Liver (tissue), 9 donors: Measurements from ENCODE around the gene PCDHB2. TPM values are rescaled to one million over a fixed set of nuclear protein-coding genes. Genes with fewer than 3 reads are reported as not detected.
"Not testable (repeated sequence)": the region's sequence is repeated elsewhere in the genome, so short reads cannot be mapped to it uniquely, and the experiment has no call there.

Experiments
- DNase-seq: peaks from one replicate; pipeline ENCODE4 v3.0.0-alpha.2; 2017; ENCODE audit warnings: low spot score
- H3K27ac ChIP-seq, 2 donors: one replicate each; pipeline ENCODE4 v1.7.0; 2013; ENCODE audit warnings: inconsistent platforms in 2 of 2, low read length in 2 of 2, control low read depth in 1 of 2, low read depth in 1 of 2, mild to moderate bottlenecking in 1 of 2
- H3K27me3 ChIP-seq, 4 donors: one replicate each; pipeline versions ENCODE4 v1.6.1 to v1.7.0; 2013; ENCODE audit warnings: low read length in 3 of 4, inconsistent platforms in 1 of 4, mild to moderate bottlenecking in 1 of 4, moderate library complexity in 1 of 4; ENCODE audit not compliant: control insufficient read depth in 4 of 4, insufficient read depth in 4 of 4
- H3K36me3 ChIP-seq, 4 donors: one replicate each; pipeline versions ENCODE4 v1.6.1 to v1.7.0; 2013; ENCODE audit warnings: low read length in 3 of 4, mild to moderate bottlenecking in 3 of 4, low read depth in 1 of 4, moderate library complexity in 1 of 4; ENCODE audit not compliant: control insufficient read depth in 4 of 4, insufficient read depth in 3 of 4
- H3K4me1 ChIP-seq, 4 donors: one replicate each; pipeline versions ENCODE4 v1.6.1 to v1.7.0; 2013; ENCODE audit warnings: low read length in 3 of 4, mild to moderate bottlenecking in 3 of 4, moderate library complexity in 1 of 4; ENCODE audit not compliant: control insufficient read depth in 4 of 4, insufficient read depth in 4 of 4
- H3K4me3 ChIP-seq, 3 donors: one replicate each; pipeline versions ENCODE4 v1.6.1 to v1.7.0; 2013; ENCODE audit warnings: low read length in 3 of 3, control low read depth in 1 of 3, low read depth in 1 of 3, mild to moderate bottlenecking in 1 of 3
- H3K9ac ChIP-seq, 2 donors: one replicate each; pipeline ENCODE4 v1.7.0; 2013; ENCODE audit warnings: low read length in 2 of 2, mild to moderate bottlenecking in 2 of 2, moderate library complexity in 2 of 2, control low read depth in 1 of 2, low read depth in 1 of 2
- H3K9me3 ChIP-seq, 4 donors: one replicate each; pipeline versions ENCODE4 v1.6.1 to v1.7.0; 2013; ENCODE audit warnings: low read length in 3 of 4; ENCODE audit not compliant: control insufficient read depth in 4 of 4
- CTCF ChIP-seq: fragments of 150-350 bp; IDR thresholded peaks from 2 replicates; pipeline ENCODE4 v1.5.1; 2017; ENCODE audit warnings: improper control_type of control experiment, low read depth, low read length; ENCODE audit not compliant: missing input control
- EGR1 ChIP-seq, 2 donors: IDR thresholded peaks; 2 replicates each; pipeline ENCODE4 v1.6.1; 2016 to 2018; ENCODE audit warnings: antibody characterized with exemption in 2 of 2, low read depth in 2 of 2
- FOXA1 ChIP-seq: IDR thresholded peaks from 2 replicates; pipeline ENCODE4 v1.6.1; 2016; ENCODE audit warnings: antibody characterized with exemption
- FOXA2 ChIP-seq: IDR thresholded peaks from 2 replicates; pipeline ENCODE4 v1.6.1; 2016; ENCODE audit warnings: antibody characterized with exemption
- GABPA ChIP-seq, 2 donors: IDR thresholded peaks in 1 of 2; conservative IDR thresholded peaks in 1 of 2; 2 replicates each; pipeline ENCODE4 v1.6.1; 2016; ENCODE audit warnings: antibody characterized with exemption in 2 of 2, mild to moderate bottlenecking in 1 of 2, moderate library complexity in 1 of 2
- HNF4A ChIP-seq, 2 donors: conservative IDR thresholded peaks; 2 replicates each; pipeline ENCODE4 v1.6.1; 2016; ENCODE audit warnings: antibody characterized with exemption in 2 of 2, mild to moderate bottlenecking in 2 of 2
- HNF4G ChIP-seq: IDR thresholded peaks from 2 replicates; pipeline ENCODE4 v1.6.1; 2016; ENCODE audit warnings: antibody characterized with exemption
- NR2F2 ChIP-seq: IDR thresholded peaks from 2 replicates; pipeline ENCODE4 v1.6.1; 2016; ENCODE audit warnings: antibody characterized with exemption
- RAD21 ChIP-seq, 2 donors: IDR thresholded peaks; 2 replicates each; pipeline ENCODE4 v1.6.1; 2016; ENCODE audit warnings: antibody characterized with exemption in 2 of 2, mild to moderate bottlenecking in 2 of 2
- SP1 ChIP-seq: IDR thresholded peaks from 2 replicates; pipeline ENCODE4 v1.6.1; 2018; ENCODE audit warnings: antibody characterized with exemption, mild to moderate bottlenecking
- TAF1 ChIP-seq: conservative IDR thresholded peaks from 2 replicates; pipeline ENCODE4 v1.6.1; 2016; ENCODE audit warnings: antibody characterized with exemption, mild to moderate bottlenecking
- YY1 ChIP-seq: IDR thresholded peaks from 2 replicates; pipeline ENCODE4 v1.6.1; 2016; ENCODE audit warnings: antibody characterized with exemption, mild to moderate bottlenecking
- ZBTB33 ChIP-seq: IDR thresholded peaks from 2 replicates; pipeline ENCODE4 v1.6.1; 2016; ENCODE audit warnings: antibody characterized with exemption
- WGBS: extraction: QIAGEN DNeasy Blood & Tissue Kit; methylation state at CpG from one replicate; pipeline ENCODE4 v1.1.7; 2013; 5-methylcytosine and 5-hydroxymethylcytosine counted together
- polyA plus RNA-seq, 2 donors: library from polyadenylated mRNA; stranded (reverse) in 1 of 2; unstranded in 1 of 2; fragments of 200-250 nt in 1 of 2; fragments of >200 nt in 1 of 2; fragmentation: Nextera tagmentation in 1 of 2; extraction: Ambion mirVana in 1 of 2; gene quantifications; one replicate each; pipeline versions ENCODE4 v1.2.1 to v1.2.3, GENCODE V29; 2013 to 2015
- total RNA-seq, 2 donors: library from RNA; depleted of rRNA; stranded (reverse); fragments of >200 nt; gene quantifications; one replicate each; pipeline ENCODE4 v1.2.3, GENCODE V29; 2014
- TF ChIP-seq, protein P1 (sequence below): IDR thresholded peaks from 2 replicates; pipeline ENCODE4 v1.6.1; 2016; ENCODE audit warnings: antibody characterized with exemption
- donor health status: healthy.
- donor health status: healthy.
- donor health status: healthy.
- donor health status: healthy.
- donor health status: healthy.

Gene PCDHB2
- total and polyA plus RNA-seq, 4 donors, result 0.05 to 0.09 (median 0.08) TPM; not detected in 1

GRCh38 chr5:141135718-141136266, 41.4 kb downstream of the PCDHB2 start:
- H3K36me3 ChIP-seq, result no peaks in the 10 kb centered on the region
- no peak overlapping the region for H3K27ac ChIP-seq
- H3K4me3 ChIP-seq, result peak overlapping the region in 2 of 3 donors; percentile 28 to 80
- peaks cover 4 to 30% (median 15%) of the 10 kb centered on the region in 4 donors for H3K9me3 ChIP-seq
- no peak for DNase-seq
- no peaks in the 10 kb centered on the region for H3K4me1 ChIP-seq
- 39% methylated on average over 19 of the region's 19 CpGs for WGBS
- no peak for TF ChIP-seq FOXA2
- no peak for TF ChIP-seq TAF1
- TF ChIP-seq RAD21 (IDR thresholded peaks at IDR 0.05), result no peak
- TF ChIP-seq GABPA (IDR thresholded peaks at IDR 0.05 in 1 of 2, conservative IDR thresholded peaks at IDR 0.05 in 1 of 2), result no peak
- TF ChIP-seq EGR1 (IDR thresholded peaks at IDR 0.05; ENCODE audit: low read depth in 2 of 2), result no peak
- TF ChIP-seq HNF4G, result no peak
- no peak for TF ChIP-seq HNF4A (conservative IDR thresholded peaks at IDR 0.05)
- no peak for TF ChIP-seq ZBTB33
- no peak for TF ChIP-seq SP1
- TF ChIP-seq YY1, result no peak
- TF ChIP-seq, protein P1, sequence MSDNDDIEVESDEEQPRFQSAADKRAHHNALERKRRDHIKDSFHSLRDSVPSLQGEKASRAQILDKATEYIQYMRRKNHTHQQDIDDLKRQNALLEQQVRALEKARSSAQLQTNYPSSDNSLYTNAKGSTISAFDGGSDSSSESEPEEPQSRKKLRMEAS, result no peak
- TF ChIP-seq CTCF, result no peak
- no peak for TF ChIP-seq NR2F2
- no peak for TF ChIP-seq FOXA1
- H3K27me3 ChIP-seq, result peaks cover 0 to 7% (median 0%) of the 10 kb centered on the region in 4 donors
- H3K9ac ChIP-seq, result no peak overlapping the region

GRCh38 chr5:141137346-141137745, 42.9 kb downstream of the PCDHB2 start:
- H3K4me1 ChIP-seq, H3K4me3 ChIP-seq, H3K27ac ChIP-seq, H3K36me3 ChIP-seq, DNase-seq, H3K9ac ChIP-seq, H3K27me3 ChIP-seq: not testable (repeated sequence)
- peaks cover 4 to 30% (median 15%) of the 10 kb centered on the region in 4 donors for H3K9me3 ChIP-seq
- WGBS, result 39% methylated on average over 34 of the region's 34 CpGs

Other genes starting within 250 kb of the PCDHB2 start
- under 1 TPM in 1 of 2 donors, not detected in 1; under 0.01 TPM for gene PCDHA9, start 246.2 kb upstream of the PCDHB2 start, total RNA-seq
- gene PCDHA9, start 246.2 kb upstream of the PCDHB2 start, polyA plus RNA-seq, result not detected
- gene PCDHA10, start 238.7 kb upstream of the PCDHB2 start, total RNA-seq, result under 1 TPM in 1 of 2 donors, not detected in 1; under 0.01 TPM
- gene PCDHA10, start 238.7 kb upstream of the PCDHB2 start, polyA plus RNA-seq, result under 1 TPM in 1 of 2 donors, not detected in 1; 0.01 TPM
- gene PCDHA11, start 225.7 kb upstream of the PCDHB2 start, total RNA-seq, result under 1 TPM in 1 of 2 donors, not detected in 1; under 0.01 TPM
- under 1 TPM; 0.05 to 0.19 TPM for gene PCDHA11, start 225.7 kb upstream of the PCDHB2 start, polyA plus RNA-seq
- gene PCDHA12, start 219.3 kb upstream of the PCDHB2 start, total RNA-seq, result under 1 TPM in 1 of 2 donors, not detected in 1; 0.08 TPM
- under 1 TPM in 1 of 2 donors, not detected in 1; 0.01 TPM for gene PCDHA12, start 219.3 kb upstream of the PCDHB2 start, polyA plus RNA-seq
- gene PCDHA13, start 212.5 kb upstream of the PCDHB2 start, total RNA-seq, result under 1 TPM in 1 of 2 donors, not detected in 1; 0.17 TPM
- under 1 TPM; 0.03 to 0.07 TPM for gene PCDHA13, start 212.5 kb upstream of the PCDHB2 start, polyA plus RNA-seq
- gene PCDHAC1, start 168.3 kb upstream of the PCDHB2 start, total RNA-seq, result under 1 TPM; under 0.01 to 0.25 TPM
- gene PCDHAC1, start 168.3 kb upstream of the PCDHB2 start, polyA plus RNA-seq, result under 1 TPM in 1 of 2 donors, not detected in 1; 0.13 TPM
- gene PCDHAC2, start 128.1 kb upstream of the PCDHB2 start, total RNA-seq, result 1 to 10 TPM in 1 of 2 donors, under 1 TPM in 1; 0.93 to 1.8 TPM
- gene PCDHAC2, start 128.1 kb upstream of the PCDHB2 start, polyA plus RNA-seq, result under 1 TPM; 0.50 to 0.63 TPM
- gene PCDHB1, start 43.2 kb upstream of the PCDHB2 start, total RNA-seq, result not detected
- gene PCDHB1, start 43.2 kb upstream of the PCDHB2 start, polyA plus RNA-seq, result not detected
- under 1 TPM; 0.08 to 0.09 TPM for gene PCDHB3, start 5.9 kb downstream of the PCDHB2 start, total RNA-seq
- gene PCDHB3, start 5.9 kb downstream of the PCDHB2 start, polyA plus RNA-seq, result under 1 TPM in 1 of 2 donors, not detected in 1; 0.09 TPM
- gene PCDHB4, start 27.2 kb downstream of the PCDHB2 start, total RNA-seq, result under 1 TPM; 0.14 to 0.17 TPM
- gene PCDHB4, start 27.2 kb downstream of the PCDHB2 start, polyA plus RNA-seq, result under 1 TPM; 0.17 to 0.36 TPM
- gene PCDHB5, start 40.6 kb downstream of the PCDHB2 start, total RNA-seq, result under 1 TPM; 0.42 TPM
- gene PCDHB5, start 40.6 kb downstream of the PCDHB2 start, polyA plus RNA-seq, result under 1 TPM; 0.17 to 0.33 TPM
- gene PCDHB6, start 55.4 kb downstream of the PCDHB2 start, total RNA-seq, result under 1 TPM in 1 of 2 donors, not detected in 1; 0.05 TPM
- gene PCDHB6, start 55.4 kb downstream of the PCDHB2 start, polyA plus RNA-seq, result under 1 TPM; 0.04 to 0.06 TPM
- under 1 TPM; 0.08 to 0.09 TPM for gene PCDHB7, start 78.0 kb downstream of the PCDHB2 start, total RNA-seq
- gene PCDHB7, start 78.0 kb downstream of the PCDHB2 start, polyA plus RNA-seq, result under 1 TPM in 1 of 2 donors, not detected in 1; 0.21 TPM
- gene PCDHB8, start 83.2 kb downstream of the PCDHB2 start, total RNA-seq, result under 1 TPM; 0.08 to 0.14 TPM
- under 1 TPM in 1 of 2 donors, not detected in 1; 0.03 TPM for gene PCDHB8, start 83.2 kb downstream of the PCDHB2 start, polyA plus RNA-seq
- gene PCDHB16, start 87.8 kb downstream of the PCDHB2 start, total RNA-seq, result under 1 TPM; 0.09 to 0.17 TPM
- gene PCDHB16, start 87.8 kb downstream of the PCDHB2 start, polyA plus RNA-seq, result under 1 TPM; 0.14 to 0.31 TPM
- gene PCDHB9, start 92.5 kb downstream of the PCDHB2 start, total RNA-seq, result under 1 TPM; 0.09 to 0.25 TPM
- under 1 TPM; 0.03 to 0.07 TPM for gene PCDHB9, start 92.5 kb downstream of the PCDHB2 start, polyA plus RNA-seq
- under 1 TPM; 0.14 to 0.17 TPM for gene PCDHB10, start 97.7 kb downstream of the PCDHB2 start, total RNA-seq
- gene PCDHB10, start 97.7 kb downstream of the PCDHB2 start, polyA plus RNA-seq, result under 1 TPM; 0.07 TPM
- under 1 TPM; 0.23 to 0.33 TPM for gene PCDHB11, start 105.0 kb downstream of the PCDHB2 start, total RNA-seq
- under 1 TPM; 0.08 to 0.09 TPM for gene PCDHB11, start 105.0 kb downstream of the PCDHB2 start, polyA plus RNA-seq
- under 1 TPM; 0.28 to 0.33 TPM for gene PCDHB12, start 114.1 kb downstream of the PCDHB2 start, total RNA-seq
- under 1 TPM; 0.06 to 0.12 TPM for gene PCDHB12, start 114.1 kb downstream of the PCDHB2 start, polyA plus RNA-seq
- gene PCDHB13, start 119.3 kb downstream of the PCDHB2 start, total RNA-seq, result under 1 TPM; 0.19 to 0.42 TPM
- under 1 TPM; 0.11 to 0.17 TPM for gene PCDHB13, start 119.3 kb downstream of the PCDHB2 start, polyA plus RNA-seq
- under 1 TPM; 0.42 to 0.47 TPM for gene PCDHB14, start 128.7 kb downstream of the PCDHB2 start, total RNA-seq
- under 1 TPM; 0.10 to 0.23 TPM for gene PCDHB14, start 128.7 kb downstream of the PCDHB2 start, polyA plus RNA-seq
- gene PCDHB15, start 150.8 kb downstream of the PCDHB2 start, total RNA-seq, result under 1 TPM; 0.28 to 0.59 TPM
- gene PCDHB15, start 150.8 kb downstream of the PCDHB2 start, polyA plus RNA-seq, result under 1 TPM; 0.21 to 0.52 TPM
- under 1 TPM; 0.19 to 0.42 TPM for gene SLC25A2, start 209.4 kb downstream of the PCDHB2 start, total RNA-seq
- not detected for gene SLC25A2, start 209.4 kb downstream of the PCDHB2 start, polyA plus RNA-seq
- 10 to 100 TPM; 25.7 to 36.3 TPM for gene TAF7, start 226.2 kb downstream of the PCDHB2 start, total RNA-seq
- 10 to 100 TPM; 23.5 to 30.8 TPM for gene TAF7, start 226.2 kb downstream of the PCDHB2 start, polyA plus RNA-seq
- under 1 TPM; 0.05 to 0.08 TPM for gene PCDHGA1, start 235.9 kb downstream of the PCDHB2 start, total RNA-seq
- under 1 TPM in 1 of 2 donors, not detected in 1; 0.05 TPM for gene PCDHGA1, start 235.9 kb downstream of the PCDHB2 start, polyA plus RNA-seq
- gene PCDHGA2, start 244.1 kb downstream of the PCDHB2 start, total RNA-seq, result under 1 TPM; 0.23 to 0.42 TPM
- under 1 TPM; 0.26 to 0.46 TPM for gene PCDHGA2, start 244.1 kb downstream of the PCDHB2 start, polyA plus RNA-seq
- gene PCDHGA3, start 249.2 kb downstream of the PCDHB2 start, total RNA-seq, result under 1 TPM; 0.09 to 0.59 TPM
- under 1 TPM; 0.25 to 0.32 TPM for gene PCDHGA3, start 249.2 kb downstream of the PCDHB2 start, polyA plus RNA-seq